ENCODE results near the gene KRT36. TPM values are rescaled to one million over a fixed set of nuclear protein-coding genes. Genes with fewer than 3 reads are reported as not detected.
A peak's percentile ranks its signal among the peaks of the same experiment; 100 is the strongest.

KRT36 gene
- total RNA-seq, 2 donors from 2014 or later, result not detected

GRCh38 chr17:41536741-41537613, 47.3 kb upstream of the KRT36 start:
- no peak for DNase-seq (ENCODE audit: low spot score)
- intact Hi-C loops (cut with DNase I), result no loop called here
- Histone ChIP-seq H3K4me3 (no peak overlapping the region), H3K4me1 (replicated peaks) (peaks cover 10% of the 10 kb centered on the region), H3K9me3 (no peaks in the 10 kb centered on the region), H3K27ac (peak overlapping the region in 1 of 2 donors; percentile 28), H3K36me3 (no peaks in the 10 kb centered on the region), H3K27me3 (replicated peaks; ENCODE audit: insufficient read depth) (no peaks in the 10 kb centered on the region)
- TF ChIP-seq POLR2A (IDR thresholded peaks at IDR 0.05), result no peak
- no peak for TF ChIP-seq CTCF (IDR thresholded peaks at IDR 0.05)
- no peak for TF ChIP-seq POLR2AphosphoS5 (IDR thresholded peaks at IDR 0.05)
- 80% methylated on average over 7 of the region's 7 CpGs for WGBS

GRCh38 chr17:41535764-41536481, 46.2 kb upstream of the KRT36 start:
- H3K27me3 ChIP-seq (replicated peaks; ENCODE audit: insufficient read depth), result no peaks in the 10 kb centered on the region
- H3K36me3 ChIP-seq, result no peaks in the 10 kb centered on the region
- DNase-seq (ENCODE audit: low spot score), result peak; percentile 78
- no peak for TF ChIP-seq POLR2A (IDR thresholded peaks at IDR 0.05)
- TF ChIP-seq POLR2AphosphoS5 (IDR thresholded peaks at IDR 0.05), result peak; percentile 48
- TF ChIP-seq CTCF (IDR thresholded peaks at IDR 0.05), result no peak
- peak overlapping the region in 1 of 2 donors; percentile 6 for H3K27ac ChIP-seq
- H3K4me1 ChIP-seq (replicated peaks), result peaks cover 10% of the 10 kb centered on the region
- 66% methylated on average over 15 of the region's 15 CpGs for WGBS
- intact Hi-C loops (cut with DNase I), result no loop called here
- H3K4me3 ChIP-seq, result no peak overlapping the region
- H3K9me3 ChIP-seq, result no peaks in the 10 kb centered on the region

GRCh38 chr17:41534899-41535546, 45.3 kb upstream of the KRT36 start:
- no peaks in the 10 kb centered on the region for H3K36me3 ChIP-seq
- 82% methylated on average over 7 of the region's 7 CpGs for WGBS
- DNase-seq (ENCODE audit: low spot score), result no peak
- no peak overlapping the region for H3K4me3 ChIP-seq
- H3K27me3 ChIP-seq (replicated peaks; ENCODE audit: insufficient read depth), result no peaks in the 10 kb centered on the region
- intact Hi-C loops (cut with DNase I), result no loop called here
- peaks cover 10% of the 10 kb centered on the region for H3K4me1 ChIP-seq (replicated peaks)
- H3K9me3 ChIP-seq, result no peaks in the 10 kb centered on the region
- TF ChIP-seq CTCF (IDR thresholded peaks at IDR 0.05), result no peak
- TF ChIP-seq POLR2A (IDR thresholded peaks at IDR 0.05), result no peak
- no peak for TF ChIP-seq POLR2AphosphoS5 (IDR thresholded peaks at IDR 0.05)
- no peak overlapping the region for H3K27ac ChIP-seq

GRCh38 chr17:41533613-41534012, 43.9 kb upstream of the KRT36 start:
- Histone ChIP-seq H3K27me3 (replicated peaks; ENCODE audit: insufficient read depth) (no peaks in the 10 kb centered on the region), H3K9me3 (no peaks in the 10 kb centered on the region), H3K27ac (no peak overlapping the region), H3K36me3 (no peaks in the 10 kb centered on the region), H3K4me1 (replicated peaks) (peaks cover 10% of the 10 kb centered on the region), H3K4me3 (no peak overlapping the region)
- no peak for DNase-seq (ENCODE audit: low spot score)
- 94% methylated on average over 7 of the region's 7 CpGs for WGBS
- TF ChIP-seq POLR2A (IDR thresholded peaks at IDR 0.05), result no peak
- no peak for TF ChIP-seq CTCF (IDR thresholded peaks at IDR 0.05)
- TF ChIP-seq POLR2AphosphoS5 (IDR thresholded peaks at IDR 0.05), result no peak
- intact Hi-C loops (cut with DNase I), result no loop called here
